ENCODE results near the gene FRMD5.

Gene FRMD5

DNA sequence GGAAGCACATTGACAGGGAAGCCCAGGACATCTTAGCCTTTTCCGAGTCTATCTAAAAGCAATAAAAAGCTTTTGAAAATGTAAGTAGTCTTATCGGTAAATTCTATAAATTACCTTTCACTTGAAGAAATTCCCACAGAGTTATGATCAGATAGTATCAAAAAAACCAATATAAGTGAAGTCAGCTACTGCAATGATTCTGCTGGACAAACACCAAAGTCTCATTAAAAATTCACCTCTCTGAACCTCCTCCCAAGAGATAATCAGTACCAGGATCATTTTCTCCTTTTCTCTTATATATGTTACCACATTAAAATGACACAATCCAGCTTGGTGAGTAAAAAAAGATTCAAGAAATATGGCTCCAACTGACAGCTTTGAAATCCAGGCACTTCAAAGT, 69.2 kb downstream of the FRMD5 start:
- no peak for DNase-seq
- in situ Hi-C loops (cut with HindIII; ENCODE audit: low pct_ligation_motif_present, low pct_unique_long_range_greater_than_20kb, low sequenced_read_pairs): no loop called here

- DNase-seq: peak; percentile 93
- in situ Hi-C loops (cut with HindIII; ENCODE audit: low pct_ligation_motif_present, low pct_unique_long_range_greater_than_20kb, low sequenced_read_pairs): no loop called here
Observed at GRCh38 chr15:44102675-44103254, 92.3 kb downstream of the FRMD5 start.

- in situ Hi-C loops (cut with HindIII; ENCODE audit: low pct_ligation_motif_present, low pct_unique_long_range_greater_than_20kb, low sequenced_read_pairs): no loop called here
- DNase-seq: peak; percentile 85
Observed at GRCh38 chr15:44101944-44102343, 93.1 kb downstream of the FRMD5 start.

- in situ Hi-C loops (cut with HindIII; ENCODE audit: low pct_ligation_motif_present, low pct_unique_long_range_greater_than_20kb, low sequenced_read_pairs): no loop called here
- DNase-seq: no peak
Observed at GRCh38 chr15:44101286-44101685, 93.8 kb downstream of the FRMD5 start.

GRCh38 chr15:44099671-44100070, 95.4 kb downstream of the FRMD5 start:
- DNase-seq: no peak

DNA sequence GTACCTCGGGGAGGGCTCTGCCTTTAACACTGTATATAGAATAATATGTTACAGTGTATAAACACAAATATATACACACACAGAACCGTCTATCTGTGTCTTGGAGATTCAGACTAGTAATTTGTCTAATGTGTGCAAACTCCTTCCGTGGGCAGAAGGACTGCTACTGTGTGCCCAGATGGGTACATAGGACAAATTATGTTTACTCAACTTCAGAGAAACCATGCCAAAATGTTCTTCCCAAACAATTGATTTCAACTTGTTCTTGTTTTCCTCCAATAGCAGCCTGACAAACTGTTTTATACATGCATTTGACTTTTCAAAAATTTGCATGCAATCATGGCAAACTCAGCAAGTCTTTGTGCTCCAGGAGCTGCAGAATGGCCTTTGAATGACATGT, 97.5 kb downstream of the FRMD5 start:
- DNase-seq: no peak
- in situ Hi-C loops (cut with HindIII; ENCODE audit: low pct_ligation_motif_present, low pct_unique_long_range_greater_than_20kb, low sequenced_read_pairs): no loop called here

More at GRCh38 chr15:44099671-44100070, 95.4 kb downstream of the FRMD5 start:
- in situ Hi-C loops (cut with HindIII; ENCODE audit: low pct_ligation_motif_present, low pct_unique_long_range_greater_than_20kb, low sequenced_read_pairs): no loop called here

- in situ Hi-C loops (cut with HindIII; ENCODE audit: low pct_ligation_motif_present, low pct_unique_long_range_greater_than_20kb, low sequenced_read_pairs): no loop called here
- no peak for DNase-seq
Observed at GRCh38 chr15:44096596-44096995, 98.5 kb downstream of the FRMD5 start.

DNA sequence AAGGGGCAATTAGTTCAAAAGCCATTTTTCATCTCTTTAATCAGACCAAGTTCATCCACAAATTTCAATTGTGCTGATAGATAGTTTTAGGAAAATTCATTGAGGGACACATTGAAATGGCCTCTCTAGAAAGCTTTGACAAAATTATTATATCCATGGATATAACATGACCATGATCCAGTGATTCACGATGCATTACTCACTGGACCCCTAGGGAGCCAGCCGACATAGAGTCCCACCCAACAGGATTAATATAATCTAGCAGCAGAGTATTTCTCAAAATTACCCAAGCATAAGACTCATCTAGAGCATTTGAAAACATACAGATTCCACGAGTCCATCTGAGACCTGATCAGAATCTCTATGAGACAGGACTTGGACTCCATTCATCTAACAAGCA, 100.3 kb downstream of the FRMD5 start:
- in situ Hi-C loops (cut with HindIII; ENCODE audit: low pct_ligation_motif_present, low pct_unique_long_range_greater_than_20kb, low sequenced_read_pairs): no loop called here
- DNase-seq: no peak

DNA sequence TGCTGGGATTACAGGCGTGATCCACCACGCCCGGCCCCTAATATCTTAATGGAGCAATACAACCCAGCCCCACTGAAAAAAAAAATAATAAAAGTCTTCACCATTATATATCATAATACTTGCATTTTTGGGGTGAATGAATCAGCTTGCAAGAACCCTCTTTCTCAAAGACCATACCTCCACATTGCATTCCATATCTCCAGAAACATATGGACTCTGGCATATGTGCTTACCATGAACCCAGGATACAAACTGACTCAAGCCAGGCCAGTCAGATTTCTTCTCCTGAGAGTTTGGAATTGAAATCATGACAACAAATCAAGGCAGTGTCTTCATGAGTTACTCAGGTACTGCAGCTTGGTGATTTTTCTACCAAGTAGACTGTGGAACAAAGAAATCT, 101.2 kb downstream of the FRMD5 start:
- in situ Hi-C loops (cut with HindIII; ENCODE audit: low pct_ligation_motif_present, low pct_unique_long_range_greater_than_20kb, low sequenced_read_pairs): no loop called here
- no peak for DNase-seq

DNA sequence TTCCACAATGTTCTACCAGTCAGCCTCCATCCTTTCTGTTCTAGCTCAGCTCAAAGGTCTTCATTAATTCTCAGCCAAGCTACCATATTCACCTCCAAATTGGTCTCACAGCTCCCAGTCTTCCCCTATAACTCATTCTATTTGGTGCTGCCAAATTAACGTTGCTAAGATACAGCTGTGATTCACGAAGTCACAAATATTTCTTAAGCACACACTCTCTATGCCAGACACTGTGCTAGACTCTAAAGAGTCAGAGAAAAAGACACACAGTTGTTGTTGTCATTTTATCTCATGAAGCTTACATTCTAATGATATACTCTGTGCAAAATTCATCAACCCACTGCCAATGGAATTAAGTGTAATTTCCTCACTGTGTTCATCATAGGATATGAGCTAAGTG, 102.8 kb downstream of the FRMD5 start:
- no peak for DNase-seq
- in situ Hi-C loops (cut with HindIII; ENCODE audit: low pct_ligation_motif_present, low pct_unique_long_range_greater_than_20kb, low sequenced_read_pairs): no loop called here

DNA sequence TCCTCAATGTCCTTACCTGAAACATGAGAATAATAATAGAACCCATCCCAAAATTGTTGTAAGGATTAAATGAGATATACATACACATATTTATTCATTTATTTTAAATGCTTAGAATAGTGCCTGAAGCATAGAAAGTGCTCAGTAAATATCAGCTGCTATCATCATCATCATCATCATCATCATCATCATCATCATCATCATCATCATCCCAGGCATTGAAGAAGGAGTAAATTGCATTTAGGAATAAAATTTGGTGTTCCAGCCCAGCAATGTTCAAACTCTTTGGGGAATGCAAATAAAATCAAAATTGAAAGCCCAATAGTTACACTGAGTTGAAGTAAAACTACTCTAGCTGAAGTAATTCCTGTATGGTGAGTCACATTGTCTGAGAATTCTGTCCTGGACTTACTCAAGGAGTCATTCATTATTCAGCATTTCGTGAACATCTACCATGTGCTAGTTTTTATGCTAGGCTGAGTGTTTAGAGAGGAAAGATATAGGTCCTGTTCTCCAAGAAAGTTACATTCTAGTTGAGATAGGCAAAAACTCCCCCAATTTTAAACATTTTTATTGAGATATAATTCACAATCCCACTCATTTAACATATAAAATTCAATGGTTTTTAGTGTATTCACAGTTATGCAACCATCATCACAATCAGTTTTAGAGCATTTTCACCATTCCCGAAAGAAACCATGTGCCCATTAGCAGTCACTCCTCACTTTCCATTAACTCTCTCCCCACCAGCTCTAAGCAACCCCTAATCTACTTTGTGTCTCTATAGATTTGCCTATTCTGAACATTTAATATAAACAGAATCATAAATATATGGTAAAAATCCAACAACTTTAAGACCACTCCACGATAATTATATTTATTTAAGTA, 107.2 kb downstream of the FRMD5 start:
- peak; percentile 80 for DNase-seq
- in situ Hi-C loops (cut with HindIII; ENCODE audit: low pct_ligation_motif_present, low pct_unique_long_range_greater_than_20kb, low sequenced_read_pairs): no loop called here

- no peak for DNase-seq
- in situ Hi-C loops (cut with HindIII; ENCODE audit: low pct_ligation_motif_present, low pct_unique_long_range_greater_than_20kb, low sequenced_read_pairs): no loop called here
Observed at GRCh38 chr15:44084770-44085169, 110.3 kb downstream of the FRMD5 start.

DNA sequence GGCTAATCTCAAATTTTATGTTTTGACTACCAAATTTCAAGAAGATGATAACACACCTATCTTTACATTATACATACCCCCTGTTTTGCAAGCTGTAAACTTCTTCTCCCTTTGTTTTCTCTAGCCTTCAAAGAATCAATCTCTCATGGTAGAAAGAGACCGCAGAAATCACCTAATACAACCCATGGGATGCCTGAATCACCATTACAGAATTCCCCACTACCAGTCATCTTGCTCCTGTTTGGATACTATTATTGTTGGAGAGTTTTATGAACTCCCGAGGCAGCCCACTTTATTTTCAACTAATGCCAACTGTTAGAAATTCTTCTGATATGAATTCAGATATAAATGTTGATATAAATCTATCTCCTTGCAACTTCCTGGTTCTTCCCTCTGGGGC, 110.9 kb downstream of the FRMD5 start:
- in situ Hi-C loops (cut with HindIII; ENCODE audit: low pct_ligation_motif_present, low pct_unique_long_range_greater_than_20kb, low sequenced_read_pairs): no loop called here
- DNase-seq: peak; percentile 13

GRCh38 chr15:44082558-44083157, 112.4 kb downstream of the FRMD5 start:
- no peak for DNase-seq

DNA sequence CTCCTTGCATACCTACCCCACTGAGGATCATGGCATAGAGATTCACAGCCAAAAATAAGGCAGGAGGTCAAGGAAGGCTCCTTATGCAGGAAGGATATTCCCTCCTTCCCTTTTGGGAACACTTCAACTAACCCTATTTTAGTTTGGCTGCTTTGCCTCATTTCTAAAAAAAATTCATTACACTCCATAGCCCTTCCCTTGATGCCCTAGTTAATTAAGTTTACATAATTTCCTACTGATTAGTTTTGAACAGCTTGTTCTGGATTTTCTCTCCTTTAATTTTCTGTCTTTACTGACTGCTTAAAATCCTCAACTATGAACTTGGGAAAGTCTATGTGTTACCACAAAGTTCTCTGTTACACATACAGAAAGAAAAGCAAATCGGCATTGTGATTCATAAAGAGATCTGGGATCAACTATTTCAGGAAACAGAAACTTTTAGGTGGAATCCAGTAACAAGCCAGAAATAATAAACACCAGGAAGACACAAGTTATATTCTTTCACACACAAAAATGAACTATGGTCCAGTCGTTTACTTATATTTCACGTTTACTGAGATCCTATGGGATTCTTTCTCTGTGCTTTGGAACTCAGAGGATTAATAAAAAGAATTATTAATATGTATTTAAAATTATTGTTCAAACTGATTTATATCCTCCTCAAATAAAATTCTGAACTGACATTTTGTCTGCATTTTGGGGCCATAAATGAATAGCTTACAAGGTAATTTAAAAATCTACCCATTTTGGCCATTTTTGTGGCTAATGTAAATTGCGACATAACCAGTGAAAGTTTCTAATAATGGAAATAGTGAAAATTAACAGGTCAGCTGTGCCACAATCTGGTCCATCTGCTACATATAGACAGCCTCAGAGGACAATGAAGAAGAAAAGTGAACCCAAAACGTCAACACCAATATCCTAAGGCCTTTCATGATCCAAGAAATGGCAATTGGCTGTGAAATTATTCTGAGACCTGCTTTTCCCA, 113.8 kb downstream of the FRMD5 start:
- in situ Hi-C loops (cut with HindIII; ENCODE audit: low pct_ligation_motif_present, low pct_unique_long_range_greater_than_20kb, low sequenced_read_pairs): no loop called here
- DNase-seq: no peak

More at GRCh38 chr15:44082558-44083157, 112.4 kb downstream of the FRMD5 start:
- in situ Hi-C loops (cut with HindIII; ENCODE audit: low pct_ligation_motif_present, low pct_unique_long_range_greater_than_20kb, low sequenced_read_pairs): no loop called here

DNA sequence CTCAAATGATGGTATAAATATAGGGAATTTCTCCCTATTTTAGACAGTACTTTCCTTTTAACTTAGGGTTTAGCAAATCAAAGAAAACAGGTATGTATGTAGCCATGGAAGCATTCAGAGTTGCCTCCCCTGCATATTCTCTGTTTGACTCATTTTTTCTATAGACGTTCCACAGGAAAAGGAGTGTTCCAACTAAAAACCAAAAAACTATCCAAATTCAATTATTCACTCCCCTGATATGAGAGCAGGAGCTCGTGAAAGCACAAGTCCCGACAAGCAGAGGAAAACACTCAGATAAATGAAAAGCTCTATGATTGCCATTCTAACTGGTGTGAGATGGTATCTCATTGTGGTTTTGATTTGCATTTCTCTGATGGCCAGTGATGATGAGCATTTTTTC, 119.5 kb downstream of the FRMD5 start:
- no peak for DNase-seq
- in situ Hi-C loops (cut with HindIII; ENCODE audit: low pct_ligation_motif_present, low pct_unique_long_range_greater_than_20kb, low sequenced_read_pairs): no loop called here

GRCh38 chr15:44069489-44069888, 125.6 kb downstream of the FRMD5 start:
- DNase-seq: no peak
- in situ Hi-C loops (cut with HindIII; ENCODE audit: low pct_ligation_motif_present, low pct_unique_long_range_greater_than_20kb, low sequenced_read_pairs): loop anchor here (25.0 kb wide), 1 partner anchor 157 kb away; no protein-coding TSS in a partner anchor

- in situ Hi-C loops (cut with HindIII; ENCODE audit: low pct_ligation_motif_present, low pct_unique_long_range_greater_than_20kb, low sequenced_read_pairs): loop anchor here (25.0 kb wide), 1 partner anchor 156 kb away; no protein-coding TSS in a partner anchor
- DNase-seq: no peak
Observed at GRCh38 chr15:44068347-44068746, 126.7 kb downstream of the FRMD5 start.

Measured in ACHN (cell line).